CD4-positive, alpha-beta T cell treated with Interleukin-6 for 4 hours (primary cell): Measurements from ENCODE around the gene MPHOSPH6.
"Not testable (repeated sequence)": the region's sequence is repeated elsewhere in the genome, so short reads cannot be mapped to it uniquely, and the experiment has no call there.

Source experiments
- DNase-seq: peaks from one replicate; pipeline ENCODE4 v3.0.0-alpha.2; 2020; ENCODE audit warnings: mixed read lengths

MPHOSPH6 gene

GRCh38 chr16:82113741-82114140, 56.3 kb downstream of the MPHOSPH6 start:
- no peak for DNase-seq

- no peak for DNase-seq
These were observed 58.1 kb downstream of the MPHOSPH6 start for GRCh38 chr16:82111944-82112343.

GRCh38 chr16:82109266-82109665, 60.8 kb downstream of the MPHOSPH6 start:
- DNase-seq = not testable (repeated sequence)

- no peak for DNase-seq
These were observed 61.2 kb downstream of the MPHOSPH6 start for GRCh38 chr16:82108774-82109173.

- no peak for DNase-seq
These were observed 61.9 kb downstream of the MPHOSPH6 start for GRCh38 chr16:82108100-82108499.

- DNase-seq = no peak
These were observed 64.9 kb downstream of the MPHOSPH6 start for GRCh38 chr16:82105107-82105506.
